ENCODE data around the gene NPHS1. TPM values are rescaled to one million over a fixed set of nuclear protein-coding genes. Genes with fewer than 3 reads are reported as not detected.

The NPHS1 gene
- polyA plus RNA-seq, 1 experiment, result not detected

GRCh38 chr19:35793381-35794165 lies 58.7 kb downstream of the NPHS1 start:
- peaks cover 14% of the 10 kb centered on the region for H3K27me3 ChIP-seq (ENCODE audit: control insufficient read depth, insufficient read depth, low read length)
- no peak overlapping the region for H3K4me3 ChIP-seq (ENCODE audit: low read depth, low read length)
- H3K27ac ChIP-seq (ENCODE audit: low read depth, low read length), result no peak overlapping the region
- no peak for DNase-seq (ENCODE audit: low read depth, low spot score)
- ChIA-PET CTCF (no interaction called here), POLR2A (no interaction called here)
- TF ChIP-seq CTCF (IDR thresholded peaks at IDR 0.05; ENCODE audit: low read depth, low read length), result no peak
- no peaks in the 10 kb centered on the region; the same call in 1 of the 2 replicates for H3K9me3 ChIP-seq (ENCODE audit: control insufficient read depth, insufficient read depth, low read length)

GRCh38 chr19:35792888-35793287 lies 59.4 kb downstream of the NPHS1 start:
- ChIA-PET CTCF (no interaction called here), POLR2A (no interaction called here)
- Histone ChIP-seq H3K4me3 (ENCODE audit: low read depth, low read length) (no peak overlapping the region), H3K27me3 (ENCODE audit: control insufficient read depth, insufficient read depth, low read length) (peaks cover 14% of the 10 kb centered on the region), H3K9me3 (ENCODE audit: control insufficient read depth, insufficient read depth, low read length) (no peaks in the 10 kb centered on the region; the same call in 1 of the 2 replicates), H3K27ac (ENCODE audit: low read depth, low read length) (no peak overlapping the region)
- DNase-seq (ENCODE audit: low read depth, low spot score), result no peak
- no peak for TF ChIP-seq CTCF (IDR thresholded peaks at IDR 0.05; ENCODE audit: low read depth, low read length)

- Histone ChIP-seq H3K27me3 (ENCODE audit: control insufficient read depth, insufficient read depth, low read length) (peaks cover 13% of the 10 kb centered on the region), H3K27ac (ENCODE audit: low read depth, low read length) (no peak overlapping the region), H3K9me3 (ENCODE audit: control insufficient read depth, insufficient read depth, low read length) (no peaks in the 10 kb centered on the region), H3K4me3 (ENCODE audit: low read depth, low read length) (no peak overlapping the region)
- CTCF ChIA-PET, result no interaction called here
- DNase-seq (ENCODE audit: low read depth, low spot score), result no peak
- no peak for TF ChIP-seq CTCF (IDR thresholded peaks at IDR 0.05; ENCODE audit: low read depth, low read length)
- POLR2A ChIA-PET, result no interaction called here
These were observed 60.0 kb downstream of the NPHS1 start for GRCh38 chr19:35792312-35792711.

- ChIA-PET POLR2A (no interaction called here), CTCF (no interaction called here)
- TF ChIP-seq CTCF (IDR thresholded peaks at IDR 0.05; ENCODE audit: low read depth, low read length), result no peak
- no peaks in the 10 kb centered on the region for H3K9me3 ChIP-seq (ENCODE audit: control insufficient read depth, insufficient read depth, low read length)
- H3K4me3 ChIP-seq (ENCODE audit: low read depth, low read length), result no peak overlapping the region
- no peak for DNase-seq (ENCODE audit: low read depth, low spot score)
- peaks cover 9% of the 10 kb centered on the region for H3K27me3 ChIP-seq (ENCODE audit: control insufficient read depth, insufficient read depth, low read length)
- no peak overlapping the region for H3K27ac ChIP-seq (ENCODE audit: low read depth, low read length)
These were observed 60.5 kb downstream of the NPHS1 start for GRCh38 chr19:35791814-35792279.

- no peak for DNase-seq (ENCODE audit: low read depth, low spot score)
- Histone ChIP-seq H3K27me3 (ENCODE audit: control insufficient read depth, insufficient read depth, low read length) (peaks cover 4% of the 10 kb centered on the region), H3K27ac (ENCODE audit: low read depth, low read length) (no peak overlapping the region), H3K9me3 (ENCODE audit: control insufficient read depth, insufficient read depth, low read length) (no peaks in the 10 kb centered on the region), H3K4me3 (ENCODE audit: low read depth, low read length) (no peak overlapping the region)
- TF ChIP-seq CTCF (IDR thresholded peaks at IDR 0.05; ENCODE audit: low read depth, low read length), result no peak
- POLR2A ChIA-PET, result no interaction called here
- CTCF ChIA-PET, result no interaction called here
These were observed 61.1 kb downstream of the NPHS1 start for GRCh38 chr19:35790981-35791813.
